ENCODE results near the gene NKAIN4. TPM values are rescaled to one million over a fixed set of nuclear protein-coding genes. Genes with fewer than 3 reads are reported as not detected.

Gene NKAIN4
- polyA plus RNA-seq, 1 donor (not counting 4 experiments of a cell fraction or from before 2014, with no cell fraction given) = not detected

GRCh38 chr20:63239431-63239830 lies 14.8 kb downstream of the NKAIN4 start:
- Histone ChIP-seq H3K4me1 (ENCODE audit: control insufficient read depth, extremely low read depth, insufficient read depth, low read length) (no peaks in the 10 kb centered on the region), H3K27ac (ENCODE audit: control insufficient read depth, insufficient read depth, low read length) (no peak overlapping the region), H3K9me3 (ENCODE audit: control insufficient read depth, low read depth, low read length) (no peaks in the 10 kb centered on the region), H3K4me3 (ENCODE audit: control insufficient read depth in 2 of 3, extremely low read depth in 1 of 3, insufficient read depth in 2 of 3, low read depth in 1 of 3, low read length in 3 of 3) (no peak overlapping the region), H3K79me2 (ENCODE audit: control insufficient read depth, insufficient read depth, low read length) (no peaks in the 10 kb centered on the region), H3K9me1 (ENCODE audit: control insufficient read depth, extremely low read depth, insufficient read depth, low read length) (no peaks in the 10 kb centered on the region), H3K36me3 (ENCODE audit: control insufficient read depth in 2 of 2, extremely low read depth in 1 of 2, insufficient read depth in 2 of 2, low read length in 2 of 2) (no peaks in the 10 kb centered on the region), H2AFZ (ENCODE audit: control insufficient read depth, low read length) (no peak overlapping the region), H4K20me1 (ENCODE audit: control insufficient read depth, extremely low read depth, insufficient read depth, low read length) (no peaks in the 10 kb centered on the region), H3K9ac (ENCODE audit: control insufficient read depth, extremely low read depth, insufficient read depth, low read length) (no peak overlapping the region), H3K27me3 (ENCODE audit: control insufficient read depth, extremely low read depth, insufficient read depth, low read length) (peaks cover 13% of the 10 kb centered on the region), H3K4me2 (ENCODE audit: control insufficient read depth, extremely low read depth, insufficient read depth, low read depth, low read length) (no peak overlapping the region)
- no peak for FAIRE-seq
- no peak for DNase-seq (ENCODE audit: low read depth, low spot score)
- TF ChIP-seq CTCF (optimal IDR thresholded peaks at IDR 0.05 in 1 of 3, IDR thresholded peaks at IDR 0.05 in 1 of 3, conservative IDR thresholded peaks at IDR 0.05 in 1 of 3; ENCODE audit: extremely low read depth in 1 of 3, insufficient read depth in 2 of 3, low read length in 3 of 3) = no peak
- TF ChIP-seq EZH2 (IDR thresholded peaks at IDR 0.05; ENCODE audit: low read length) = no peak
- dilution Hi-C loops (cut with MboI; ENCODE audit: extremely low pct_ligation_motif_present, low sequenced_read_pairs) = no loop called here

- peaks cover 13% of the 10 kb centered on the region for H3K27me3 ChIP-seq (ENCODE audit: control insufficient read depth, extremely low read depth, insufficient read depth, low read length)
- dilution Hi-C loops (cut with MboI; ENCODE audit: extremely low pct_ligation_motif_present, low sequenced_read_pairs) = no loop called here
- no peaks in the 10 kb centered on the region for H3K9me1 ChIP-seq (ENCODE audit: control insufficient read depth, extremely low read depth, insufficient read depth, low read length)
- TF ChIP-seq EZH2 (IDR thresholded peaks at IDR 0.05; ENCODE audit: low read length) (no peak), CTCF (optimal IDR thresholded peaks at IDR 0.05 in 1 of 3, IDR thresholded peaks at IDR 0.05 in 1 of 3, conservative IDR thresholded peaks at IDR 0.05 in 1 of 3; ENCODE audit: extremely low read depth in 1 of 3, insufficient read depth in 2 of 3, low read length in 3 of 3) (peak in 1 of 3 experiments; percentile 54)
- no peaks in the 10 kb centered on the region for H3K79me2 ChIP-seq (ENCODE audit: control insufficient read depth, insufficient read depth, low read length)
- DNase-seq (ENCODE audit: low read depth, low spot score) (no peak), FAIRE-seq (no peak)
- no peaks in the 10 kb centered on the region for H3K4me1 ChIP-seq (ENCODE audit: control insufficient read depth, extremely low read depth, insufficient read depth, low read length)
- H3K9ac ChIP-seq (ENCODE audit: control insufficient read depth, extremely low read depth, insufficient read depth, low read length) = no peak overlapping the region
- H3K27ac ChIP-seq (ENCODE audit: control insufficient read depth, insufficient read depth, low read length) = no peak overlapping the region
- no peaks in the 10 kb centered on the region for H3K36me3 ChIP-seq (ENCODE audit: control insufficient read depth in 2 of 2, extremely low read depth in 1 of 2, insufficient read depth in 2 of 2, low read length in 2 of 2)
- no peak overlapping the region for H3K4me2 ChIP-seq (ENCODE audit: control insufficient read depth, extremely low read depth, insufficient read depth, low read depth, low read length)
- no peaks in the 10 kb centered on the region for H3K9me3 ChIP-seq (ENCODE audit: control insufficient read depth, low read depth, low read length)
- H3K4me3 ChIP-seq (ENCODE audit: control insufficient read depth in 2 of 3, extremely low read depth in 1 of 3, insufficient read depth in 2 of 3, low read depth in 1 of 3, low read length in 3 of 3) = no peak overlapping the region
- H4K20me1 ChIP-seq (ENCODE audit: control insufficient read depth, extremely low read depth, insufficient read depth, low read length) = no peaks in the 10 kb centered on the region
- H2AFZ ChIP-seq (ENCODE audit: control insufficient read depth, low read length) = no peak overlapping the region
These were observed 15.6 kb downstream of the NKAIN4 start for GRCh38 chr20:63238514-63239125.

Data from keratinocyte (primary cell).